Activated CD4-positive, alpha-beta T cell treated with anti-CD3 and anti-CD28 coated beads, Interleukin-2, amount 10 ng/mL, durations not matched to agents 7 days and 5 days (primary cell): ENCODE data around the gene PLPP6. TPM values are rescaled to one million over a fixed set of nuclear protein-coding genes. Genes with fewer than 3 reads are reported as not detected.
A peak's percentile ranks its signal among the peaks of the same experiment; 100 is the strongest.
"Not testable (repeated sequence)": the region's sequence is repeated elsewhere in the genome, so short reads cannot be mapped to it uniquely, and the experiment has no call there.

Experiments used
- CTCF ChIA-PET: fragments of 350-600 bp; sonication (Branson Sonifier 250); formaldehyde crosslinking; loops from one replicate; lab custom pipeline; 2021; ENCODE audit warnings: antibody characterized with exemption; lab: Charles Lee
- POLR2A ChIA-PET: fragments of 350-600 bp; sonication (Branson Sonifier 250); formaldehyde crosslinking; loops from one replicate; lab custom pipeline; 2021; ENCODE audit warnings: antibody characterized with exemption; lab: Charles Lee
- DNase-seq: peaks from one replicate; pipeline ENCODE4 v3.0.0-alpha.2; 2020
- H3K27ac Mint-ChIP-seq: one replicate; pipeline ENCODE4 v1.8.0; 2021; ENCODE audit warnings: mild to moderate bottlenecking, moderate library complexity, mixed read lengths
- H3K27me3 Mint-ChIP-seq: one replicate; pipeline ENCODE4 v1.8.0; 2021; ENCODE audit warnings: mixed read lengths
- H3K36me3 Mint-ChIP-seq: one replicate; pipeline ENCODE4 v1.8.0; 2021; ENCODE audit warnings: low read depth, mixed read lengths
- H3K4me1 Mint-ChIP-seq: one replicate; pipeline ENCODE4 v1.8.0; 2021; ENCODE audit warnings: mixed read lengths
- H3K4me3 Mint-ChIP-seq: one replicate; pipeline ENCODE4 v1.8.0; 2021; ENCODE audit warnings: mild to moderate bottlenecking, moderate library complexity, mixed read lengths
- H3K9me3 Mint-ChIP-seq: one replicate; pipeline ENCODE4 v1.8.0; 2021; ENCODE audit warnings: mixed read lengths
- total RNA-seq, 2 experiments: library from RNA; stranded (reverse); gene quantifications; one replicate each; pipeline ENCODE4 v1.2.3, GENCODE V29; 2021

Gene PLPP6
- total RNA-seq, 2 experiments from 2014 or later, result 9.9 to 10.3 TPM

GRCh38 chr9:4640027-4640426 is 22.1 kb upstream of the PLPP6 start:
- H3K27ac Mint-ChIP-seq, result no peak overlapping the region
- no peak overlapping the region for H3K4me3 Mint-ChIP-seq
- no peaks in the 10 kb centered on the region for H3K36me3 Mint-ChIP-seq
- POLR2A ChIA-PET, result no interaction called here
- no peaks in the 10 kb centered on the region for H3K9me3 Mint-ChIP-seq
- peaks cover 3% of the 10 kb centered on the region for H3K27me3 Mint-ChIP-seq
- peaks cover 4% of the 10 kb centered on the region for H3K4me1 Mint-ChIP-seq
- DNase-seq, result peak; percentile 61
- CTCF ChIA-PET, result interaction anchor here (0.6 to 1.7 kb wide), 7 partner anchors 10 to 273 kb away, joined by 3 to 5 read pairs (median 3); no protein-coding TSS in a partner anchor

GRCh38 chr9:4642351-4642750 is 19.7 kb upstream of the PLPP6 start:
- Mint-ChIP-seq H3K4me3 (no peak overlapping the region), H3K27me3 (no peaks in the 10 kb centered on the region), H3K27ac (no peak overlapping the region), H3K9me3 (no peaks in the 10 kb centered on the region), H3K36me3 (no peaks in the 10 kb centered on the region), H3K4me1 (peaks cover 4% of the 10 kb centered on the region)
- CTCF ChIA-PET, result no interaction called here
- POLR2A ChIA-PET, result no interaction called here
- no peak for DNase-seq

- no peak for DNase-seq
- Mint-ChIP-seq H3K4me1 (peaks cover 6% of the 10 kb centered on the region), H3K36me3 (no peaks in the 10 kb centered on the region), H3K4me3 (no peak overlapping the region), H3K27ac (no peak overlapping the region), H3K27me3 (peaks cover 7% of the 10 kb centered on the region), H3K9me3 (no peaks in the 10 kb centered on the region)
- ChIA-PET POLR2A (no interaction called here), CTCF (interaction anchor here (1.3 kb wide), 1 partner anchor 14 kb away, joined by 3 read pairs; no protein-coding TSS in a partner anchor)
Observed at GRCh38 chr9:4654084-4654483, 8.0 kb upstream of the PLPP6 start.

- ChIA-PET CTCF (interaction anchor here (1.3 kb wide), 1 partner anchor 15 kb away, joined by 3 read pairs; no protein-coding TSS in a partner anchor), POLR2A (no interaction called here)
- H3K27ac Mint-ChIP-seq, result no peak overlapping the region
- H3K4me1 Mint-ChIP-seq, result peaks cover 6% of the 10 kb centered on the region
- H3K4me3 Mint-ChIP-seq, result no peak overlapping the region
- peaks cover 7% of the 10 kb centered on the region for H3K27me3 Mint-ChIP-seq
- no peak for DNase-seq
- no peaks in the 10 kb centered on the region for H3K36me3 Mint-ChIP-seq
- H3K9me3 Mint-ChIP-seq, result no peaks in the 10 kb centered on the region
Observed at GRCh38 chr9:4654538-4654937, 7.6 kb upstream of the PLPP6 start.

- H3K27me3 Mint-ChIP-seq, DNase-seq, H3K36me3 Mint-ChIP-seq, H3K4me3 Mint-ChIP-seq, H3K27ac Mint-ChIP-seq, POLR2A ChIA-PET, H3K4me1 Mint-ChIP-seq, H3K9me3 Mint-ChIP-seq: not testable (repeated sequence)
- CTCF ChIA-PET, result interaction anchor here (0.6 to 1.1 kb wide), 3 partner anchors 20 to 1076 kb away, joined by 3 to 6 read pairs (median 4); no protein-coding TSS in a partner anchor
Observed at GRCh38 chr9:4656196-4656595, 5.9 kb upstream of the PLPP6 start.

DNA sequence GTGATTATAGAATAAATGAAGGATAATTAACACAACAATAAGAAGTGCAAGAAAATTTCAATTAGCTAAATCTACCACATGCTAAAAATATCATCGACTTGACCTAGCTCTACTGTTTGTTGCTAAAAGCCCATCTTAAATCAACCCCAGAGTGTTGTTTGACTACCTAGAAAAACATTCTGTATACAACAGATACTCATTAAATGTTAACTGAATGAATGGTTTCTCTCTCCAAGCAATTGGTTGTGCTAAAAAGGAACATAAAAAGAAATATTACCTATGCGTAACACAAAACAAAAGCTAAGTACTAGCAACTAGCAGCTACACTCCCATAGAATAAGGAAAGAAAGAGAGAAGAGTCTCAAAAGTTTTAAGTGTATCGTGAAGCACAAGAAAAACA is 5.5 kb upstream of the PLPP6 start:
- CTCF ChIA-PET, result interaction anchor here (0.6 to 1.1 kb wide), 2 partner anchors 20 to 145 kb away, joined by 3 to 6 read pairs; no protein-coding TSS in a partner anchor

GRCh38 chr9:4657426-4658159 is 4.5 kb upstream of the PLPP6 start:
- CTCF ChIA-PET, result interaction anchor here (0.6 kb wide), 1 partner anchor 240 kb away, joined by 4 read pairs; no protein-coding TSS in a partner anchor

More for the DNA sequence above, 5.5 kb upstream of the PLPP6 start:
- no peak overlapping the region for H3K27ac Mint-ChIP-seq
- DNase-seq, result no peak
- POLR2A ChIA-PET, result interaction anchor here (0.5 kb wide), 1 partner anchor 85 kb away, joined by 4 read pairs; no protein-coding TSS in a partner anchor
- H3K4me1 Mint-ChIP-seq, result peaks cover 8% of the 10 kb centered on the region
- no peak overlapping the region for H3K4me3 Mint-ChIP-seq
- H3K27me3 Mint-ChIP-seq, result peaks cover 4% of the 10 kb centered on the region
- no peaks in the 10 kb centered on the region for H3K36me3 Mint-ChIP-seq
- H3K9me3 Mint-ChIP-seq, result no peaks in the 10 kb centered on the region

GRCh38 chr9:4660665-4661064 is 1.4 kb upstream of the PLPP6 start:
- H3K4me1 Mint-ChIP-seq, result peaks cover 36% of the 10 kb centered on the region
- DNase-seq, POLR2A ChIA-PET, H3K27ac Mint-ChIP-seq, CTCF ChIA-PET, H3K36me3 Mint-ChIP-seq, H3K9me3 Mint-ChIP-seq, H3K27me3 Mint-ChIP-seq, H3K4me3 Mint-ChIP-seq: not testable (repeated sequence)

More at GRCh38 chr9:4657426-4658159, 4.5 kb upstream of the PLPP6 start:
- H3K9me3 Mint-ChIP-seq, result no peaks in the 10 kb centered on the region
- H3K4me1 Mint-ChIP-seq, result peaks cover 13% of the 10 kb centered on the region
- no peaks in the 10 kb centered on the region for H3K36me3 Mint-ChIP-seq
- H3K27me3 Mint-ChIP-seq, result peaks cover 4% of the 10 kb centered on the region
- POLR2A ChIA-PET, result no interaction called here
- no peak overlapping the region for H3K4me3 Mint-ChIP-seq
- DNase-seq, result no peak
- no peak overlapping the region for H3K27ac Mint-ChIP-seq

DNA sequence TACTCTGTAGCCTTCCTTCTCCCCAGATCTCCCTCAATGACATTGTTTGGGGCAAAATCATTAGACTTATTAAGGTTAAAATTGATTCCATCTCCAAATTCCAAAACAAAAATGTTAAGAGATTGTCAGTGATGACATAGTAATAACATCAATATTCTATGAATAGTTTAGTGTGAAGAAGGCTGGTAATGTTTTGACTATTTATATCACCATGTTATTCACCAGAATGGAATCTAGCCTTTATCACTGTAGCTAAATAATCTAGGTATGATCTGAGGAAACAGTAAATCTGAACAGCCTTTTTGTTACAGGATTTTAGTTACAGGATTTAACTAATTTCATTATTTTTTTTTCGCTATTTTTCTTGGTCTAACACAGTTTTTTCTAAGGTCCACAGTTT is 929 bp upstream of the PLPP6 start:
- Mint-ChIP-seq H3K27me3 (peaks cover 8% of the 10 kb centered on the region), H3K9me3 (no peaks in the 10 kb centered on the region), H3K27ac (no peak overlapping the region), H3K4me1 (peaks cover 41% of the 10 kb centered on the region), H3K4me3 (peak overlapping the region; percentile 85), H3K36me3 (peaks cover 8% of the 10 kb centered on the region)
- POLR2A ChIA-PET, result no interaction called here
- CTCF ChIA-PET, result no interaction called here
- DNase-seq, result no peak

DNA sequence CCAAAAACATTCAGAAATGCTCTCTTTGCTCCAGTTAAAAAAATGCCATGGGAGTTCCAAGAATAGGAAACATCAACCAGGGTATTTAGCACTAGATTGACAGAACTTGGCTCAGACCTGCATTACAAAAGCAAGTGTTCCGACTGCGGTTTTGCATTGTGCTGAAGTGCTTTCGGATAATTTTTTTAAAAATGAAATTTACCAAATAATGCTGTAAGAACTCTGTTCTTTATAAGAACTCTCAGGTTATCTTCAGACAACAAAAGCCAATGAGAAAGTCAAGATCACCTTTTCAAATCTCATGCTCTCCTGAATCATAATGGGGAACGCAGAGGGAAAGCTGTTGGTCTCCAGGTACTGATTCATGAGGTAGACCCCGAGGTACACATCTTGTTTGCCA is 483 bp upstream of the PLPP6 start:
- H3K36me3 Mint-ChIP-seq, result peaks cover 8% of the 10 kb centered on the region
- peaks cover 8% of the 10 kb centered on the region for H3K27me3 Mint-ChIP-seq
- CTCF ChIA-PET, result no interaction called here
- POLR2A ChIA-PET, result no interaction called here
- no peak for DNase-seq
- H3K27ac Mint-ChIP-seq, result peak overlapping the region; percentile 91
- H3K9me3 Mint-ChIP-seq, result no peaks in the 10 kb centered on the region
- H3K4me1 Mint-ChIP-seq, result peaks cover 45% of the 10 kb centered on the region
- H3K4me3 Mint-ChIP-seq, result peak overlapping the region; percentile 85

- no peak for DNase-seq
- ChIA-PET CTCF (interaction anchor here (1.0 to 1.1 kb wide), 3 partner anchors 16 to 319 kb away, joined by 3 read pairs; partner anchors contain the start of gene CDC37L1), POLR2A (no interaction called here)
- H3K4me3 Mint-ChIP-seq, result peak overlapping the region; percentile 85
- peaks cover 61% of the 10 kb centered on the region for H3K4me1 Mint-ChIP-seq
- H3K9me3 Mint-ChIP-seq, result no peaks in the 10 kb centered on the region
- H3K27me3 Mint-ChIP-seq, result peaks cover 8% of the 10 kb centered on the region
- H3K36me3 Mint-ChIP-seq, result peaks cover 8% of the 10 kb centered on the region
- H3K27ac Mint-ChIP-seq, result peak overlapping the region; percentile 82
Observed at GRCh38 chr9:4662989-4663792, 1.1 kb downstream of the PLPP6 start.

DNA sequence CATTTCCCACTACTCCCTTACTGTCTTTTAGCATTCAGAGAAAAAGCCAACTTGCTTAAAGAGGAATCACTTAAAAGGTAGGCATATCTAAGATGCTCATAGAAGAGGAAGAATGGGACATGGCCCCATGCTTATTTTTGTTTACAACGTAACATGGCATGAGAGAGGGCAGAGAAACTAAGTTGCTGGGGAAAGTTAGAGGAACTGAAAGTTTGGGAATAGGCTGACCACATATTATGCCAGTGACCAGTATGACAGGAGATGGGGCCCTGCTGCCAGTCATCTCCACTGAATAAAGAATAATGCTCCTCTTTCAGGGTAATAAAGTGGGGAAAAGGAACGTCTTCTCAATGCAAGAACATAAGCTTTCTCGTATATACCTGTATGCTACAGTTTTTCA is 1.9 kb downstream of the PLPP6 start:
- ChIA-PET CTCF (no interaction called here), POLR2A (no interaction called here)
- DNase-seq, result no peak
- H3K4me3 Mint-ChIP-seq, result peak overlapping the region; percentile 85
- H3K4me1 Mint-ChIP-seq, result peaks cover 67% of the 10 kb centered on the region
- no peak overlapping the region for H3K27ac Mint-ChIP-seq
- peaks cover 8% of the 10 kb centered on the region for H3K36me3 Mint-ChIP-seq
- no peaks in the 10 kb centered on the region for H3K9me3 Mint-ChIP-seq
- peaks cover 8% of the 10 kb centered on the region for H3K27me3 Mint-ChIP-seq
